GM21360 (cell line): ENCODE data around the gene ZNF529.
"Not testable (repeated sequence)": the region's sequence is repeated elsewhere in the genome, so short reads cannot be mapped to it uniquely, and the experiment has no call there.

ENCODE experiments used
- ATAC-seq: cut with Tn5 transposase; IDR thresholded peaks from one replicate; pipeline ENCODE4 v1.9.1; 2021; ENCODE audit warnings: mild to moderate bottlenecking, moderate library complexity; ENCODE audit not compliant: unreplicated experiment

The ZNF529 gene

GRCh38 chr19:36573020-36573894 is at the start of gene ZNF529:
Gene ZNF529 (minus strand): TSS chr19:36573292. CDS start chr19:36572346, 946 bp downstream.
- ATAC-seq: peak; percentile 90

GRCh38 chr19:36605877-36606478 is 32.9 kb upstream of the ZNF529 start:
- ATAC-seq: no peak

- ATAC-seq: peak; percentile 51
Observed at GRCh38 chr19:36605101-36605876, 32.2 kb upstream of the ZNF529 start, which contains the start of gene ZNF382. Gene ZNF382 (plus strand): TSS chr19:36605313. CDS start chr19:36609915, 4,602 bp downstream.

GRCh38 chr19:36604656-36605100 is 31.6 kb upstream of the ZNF529 start:
- ATAC-seq: peak; percentile 76

- not testable (repeated sequence) for ATAC-seq
Observed at GRCh38 chr19:36602681-36603080, 29.6 kb upstream of the ZNF529 start.

GRCh38 chr19:36579255-36579654 is 6.2 kb upstream of the ZNF529 start:
- no peak for ATAC-seq

GRCh38 chr19:36577271-36577996 is 4.3 kb upstream of the ZNF529 start:
- no peak for ATAC-seq

GRCh38 chr19:36574741-36575140 is 1.6 kb upstream of the ZNF529 start:
- ATAC-seq: no peak

- ATAC-seq: no peak
Observed at GRCh38 chr19:36573895-36574720, 1.0 kb upstream of the ZNF529 start.

- ATAC-seq: no peak
Observed at GRCh38 chr19:36572593-36573019, 486 bp downstream of the ZNF529 start.

- no peak for ATAC-seq
Observed at GRCh38 chr19:36564391-36564790, 8.7 kb downstream of the ZNF529 start.

- no peak for ATAC-seq
Observed at GRCh38 chr19:36547001-36547732, 25.9 kb downstream of the ZNF529 start.

- peak; percentile 31 for ATAC-seq
Observed at GRCh38 chr19:36528921-36529518, 44.1 kb downstream of the ZNF529 start.

- peak; percentile 74 for ATAC-seq
Observed at GRCh38 chr19:36528194-36528920, 44.7 kb downstream of the ZNF529 start, which contains the start of gene ZNF260. Gene ZNF260 (minus strand): TSS chr19:36528271. CDS start chr19:36515238, 13,033 bp downstream.

GRCh38 chr19:36527873-36528193 is 45.3 kb downstream of the ZNF529 start:
- no peak for ATAC-seq

- ATAC-seq: no peak
Observed at GRCh38 chr19:36527341-36527740, 45.8 kb downstream of the ZNF529 start.

GRCh38 chr19:36526581-36526980 is 46.5 kb downstream of the ZNF529 start:
- ATAC-seq: no peak

- no peak for ATAC-seq
Observed at GRCh38 chr19:36524617-36525016, 48.5 kb downstream of the ZNF529 start.
